Lower lobe of right lung (tissue), 2 donors: Measurements from ENCODE around the gene ZRSR2. TPM values are rescaled to one million over a fixed set of nuclear protein-coding genes. Genes with fewer than 3 reads are reported as not detected.

ENCODE experiments used
- ATAC-seq, 2 donors: fragments of 200-7000 bp; cut with Tn5 transposase; one replicate each; pipeline ENCODE4 v1.9.1; 2020 to 2022; ENCODE audit warnings: mild to moderate bottlenecking in 2 of 2, moderate library complexity in 2 of 2
- DNase-seq: peaks from one replicate; pipeline ENCODE4 v3.0.0-alpha.2; 2020
- H3K27ac ChIP-seq: fragments of 200-600 bp; one replicate; pipeline ENCODE4 v1.8.0; 2022
- H3K27me3 ChIP-seq: fragments of 200-600 bp; one replicate; pipeline ENCODE4 v1.8.0; 2022; ENCODE audit warnings: low read depth
- H3K36me3 ChIP-seq: fragments of 200-600 bp; one replicate; pipeline ENCODE4 v1.8.0; 2022; ENCODE audit warnings: mild to moderate bottlenecking
- H3K4me1 ChIP-seq: fragments of 200-600 bp; one replicate; pipeline ENCODE4 v1.8.0; 2022
- H3K4me3 ChIP-seq: fragments of 200-600 bp; one replicate; pipeline ENCODE4 v1.8.0; 2022; ENCODE audit warnings: mild to moderate bottlenecking
- H3K9me3 ChIP-seq: fragments of 200-600 bp; one replicate; pipeline ENCODE4 v1.8.0; 2022
- CTCF ChIP-seq: fragments of 200-600 bp; IDR thresholded peaks from one replicate; pipeline ENCODE4 v1.8.0; 2022; ENCODE audit warnings: antibody characterized with exemption, mild to moderate bottlenecking
- intact Hi-C: fragments of 100-400 bp; cut with DNase I; formaldehyde crosslinking; loops from one replicate; pipeline ENCODE4 v1.11.0; 2022
- total RNA-seq: library from RNA; stranded (reverse); fragmentation: NEBNext Ultra II Directional; extraction: Animal tissue kit (Norgen Biotek cat#: 25700); gene quantifications from one replicate; pipeline ENCODE4 v1.2.1, GENCODE V29; 2021
- donor health status: DM: no; HTN: yes; CAD: no; lungs with severe emphysema.

Gene ZRSR2
- total RNA-seq, 1 donor from 2014 or later, result 11.3 TPM

DNA sequence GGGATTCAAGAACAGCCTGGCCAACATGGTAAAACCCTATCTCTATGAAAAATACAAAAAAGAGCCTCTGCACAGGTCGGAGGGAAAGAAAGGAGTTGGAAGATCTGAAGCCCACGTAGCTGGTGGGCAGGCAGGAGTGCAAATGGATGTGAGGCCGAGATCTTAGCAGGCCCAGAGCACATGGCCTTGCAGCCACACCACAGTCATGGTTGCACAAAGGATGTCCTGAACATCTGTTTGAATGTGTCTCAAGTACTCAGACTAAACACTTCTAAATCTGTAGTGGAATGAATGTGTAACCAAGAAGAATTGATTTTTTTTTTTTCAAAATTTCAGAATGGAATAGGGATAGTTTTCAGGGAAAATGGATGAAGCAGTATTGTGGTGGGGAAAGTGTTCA is 41.4 kb upstream of the ZRSR2 start:
- no peak for ATAC-seq
- Histone ChIP-seq H3K9me3 (no peaks in the 10 kb centered on the region), H3K27me3 (no peaks in the 10 kb centered on the region), H3K4me3 (no peak overlapping the region), H3K4me1 (peaks cover 16% of the 10 kb centered on the region), H3K36me3 (no peaks in the 10 kb centered on the region), H3K27ac (no peak overlapping the region)
- no peak for DNase-seq
- TF ChIP-seq CTCF, result no peak
- intact Hi-C loops, result no loop called here

GRCh38 chrX:15749642-15750610 is 40.4 kb upstream of the ZRSR2 start:
- DNase-seq (peak; percentile 44), ATAC-seq (peak; percentile 70 to 71)
- intact Hi-C loops, result no loop called here
- H3K4me1 ChIP-seq, result peaks cover 16% of the 10 kb centered on the region
- peak overlapping the region; percentile 81 for H3K27ac ChIP-seq
- no peak overlapping the region for H3K4me3 ChIP-seq
- TF ChIP-seq CTCF, result no peak
- no peaks in the 10 kb centered on the region for H3K27me3 ChIP-seq
- no peaks in the 10 kb centered on the region for H3K9me3 ChIP-seq
- no peaks in the 10 kb centered on the region for H3K36me3 ChIP-seq

- Histone ChIP-seq H3K4me1 (peaks cover 16% of the 10 kb centered on the region), H3K36me3 (no peaks in the 10 kb centered on the region), H3K4me3 (no peak overlapping the region), H3K27ac (peak overlapping the region; percentile 81), H3K9me3 (no peaks in the 10 kb centered on the region), H3K27me3 (no peaks in the 10 kb centered on the region)
- TF ChIP-seq CTCF, result no peak
- ATAC-seq (peak in 1 of 2 donors; percentile 25), DNase-seq (no peak)
- intact Hi-C loops, result no loop called here
These were observed 39.6 kb upstream of the ZRSR2 start for GRCh38 chrX:15750611-15751154.

GRCh38 chrX:15751155-15751819 is 39.0 kb upstream of the ZRSR2 start:
- ATAC-seq (peak; percentile 76 to 79), DNase-seq (no peak)
- intact Hi-C loops, result no loop called here
- peak overlapping the region; percentile 81 for H3K27ac ChIP-seq
- H3K27me3 ChIP-seq, result no peaks in the 10 kb centered on the region
- TF ChIP-seq CTCF, result no peak
- H3K36me3 ChIP-seq, result no peaks in the 10 kb centered on the region
- peaks cover 16% of the 10 kb centered on the region for H3K4me1 ChIP-seq
- no peak overlapping the region for H3K4me3 ChIP-seq
- no peaks in the 10 kb centered on the region for H3K9me3 ChIP-seq

DNA sequence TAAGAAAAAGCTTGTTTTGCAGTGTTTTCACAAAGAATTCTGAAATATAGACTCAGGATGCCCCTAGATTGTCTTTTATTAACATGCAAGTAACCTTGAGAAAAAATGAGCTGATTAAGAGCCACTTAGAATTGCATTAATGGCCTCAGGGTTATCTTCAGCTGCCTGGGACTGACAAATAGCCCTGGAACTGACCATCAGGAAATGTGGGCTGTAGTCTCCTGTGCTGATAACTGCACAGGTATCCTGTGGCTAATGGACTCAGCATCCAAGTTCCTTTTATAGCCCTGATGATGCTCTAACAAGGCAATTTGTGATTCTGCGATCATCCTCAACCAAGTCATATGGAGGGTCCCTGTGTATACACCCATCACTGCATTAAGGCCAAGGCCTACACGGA is 35.2 kb upstream of the ZRSR2 start:
- DNase-seq, result no peak
- intact Hi-C loops, result no loop called here
- H3K27me3 ChIP-seq, result no peaks in the 10 kb centered on the region

More for the DNA sequence above, 35.2 kb upstream of the ZRSR2 start:
- Histone ChIP-seq H3K4me1 (peaks cover 16% of the 10 kb centered on the region), H3K9me3 (no peaks in the 10 kb centered on the region), H3K36me3 (no peaks in the 10 kb centered on the region), H3K27ac (no peak overlapping the region), H3K4me3 (no peak overlapping the region)
- no peak for TF ChIP-seq CTCF
- ATAC-seq, result no peak
